Left renal pelvis (tissue), 4 donors: ENCODE results near the gene GRK2. TPM values are rescaled to one million over a fixed set of nuclear protein-coding genes. Genes with fewer than 3 reads are reported as not detected.

Experiments used
- DNase-seq, 4 donors: peaks; one replicate each; pipeline ENCODE4 v3.0.0-alpha.2; 2013; ENCODE audit warnings: low read depth in 4 of 4, low spot score in 3 of 4
- polyA plus RNA-seq, 4 donors: library from polyadenylated mRNA; unstranded; fragments of 120-200 nt; gene quantifications; one replicate each; pipeline ENCODE4 v1.2.1, GENCODE V29; 2013; ENCODE audit not compliant: insufficient read length in 4 of 4

GRK2 gene
- polyA plus RNA-seq, 4 donors: 43.3 to 66.4 (median 47.0) TPM

DNA sequence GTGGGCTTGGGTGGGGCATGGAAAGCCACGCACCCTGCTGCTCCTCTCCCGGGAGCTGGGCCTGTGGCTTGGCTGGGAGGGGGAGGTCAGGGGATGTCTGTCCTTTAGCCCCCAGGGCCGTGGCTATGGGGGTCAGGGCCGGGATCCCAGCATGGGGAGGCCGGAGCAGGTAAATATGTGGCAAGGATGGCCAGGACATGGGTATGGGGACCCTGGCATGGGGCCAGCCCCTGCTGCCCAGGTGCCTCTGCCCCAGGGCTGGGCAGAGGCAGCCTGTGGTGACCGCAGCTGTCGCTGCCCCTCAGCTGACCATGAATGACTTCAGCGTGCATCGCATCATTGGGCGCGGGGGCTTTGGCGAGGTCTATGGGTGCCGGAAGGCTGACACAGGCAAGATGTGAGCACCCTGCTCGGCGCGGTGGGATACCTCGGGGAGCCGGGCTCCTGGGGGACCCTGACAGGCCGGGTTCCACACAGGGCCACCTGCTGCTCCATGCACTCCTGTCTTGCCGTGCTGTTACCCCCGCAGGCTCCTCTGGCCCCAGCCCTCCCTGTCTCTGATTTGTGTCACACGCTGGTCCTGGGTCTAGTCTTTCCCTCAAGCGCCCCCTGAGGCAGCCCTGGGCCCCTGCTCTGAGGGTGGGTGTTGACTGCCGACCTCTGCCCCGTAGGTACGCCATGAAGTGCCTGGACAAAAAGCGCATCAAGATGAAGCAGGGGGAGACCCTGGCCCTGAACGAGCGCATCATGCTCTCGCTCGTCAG is 14.7 kb downstream of the GRK2 start:
- no peak for DNase-seq

DNA sequence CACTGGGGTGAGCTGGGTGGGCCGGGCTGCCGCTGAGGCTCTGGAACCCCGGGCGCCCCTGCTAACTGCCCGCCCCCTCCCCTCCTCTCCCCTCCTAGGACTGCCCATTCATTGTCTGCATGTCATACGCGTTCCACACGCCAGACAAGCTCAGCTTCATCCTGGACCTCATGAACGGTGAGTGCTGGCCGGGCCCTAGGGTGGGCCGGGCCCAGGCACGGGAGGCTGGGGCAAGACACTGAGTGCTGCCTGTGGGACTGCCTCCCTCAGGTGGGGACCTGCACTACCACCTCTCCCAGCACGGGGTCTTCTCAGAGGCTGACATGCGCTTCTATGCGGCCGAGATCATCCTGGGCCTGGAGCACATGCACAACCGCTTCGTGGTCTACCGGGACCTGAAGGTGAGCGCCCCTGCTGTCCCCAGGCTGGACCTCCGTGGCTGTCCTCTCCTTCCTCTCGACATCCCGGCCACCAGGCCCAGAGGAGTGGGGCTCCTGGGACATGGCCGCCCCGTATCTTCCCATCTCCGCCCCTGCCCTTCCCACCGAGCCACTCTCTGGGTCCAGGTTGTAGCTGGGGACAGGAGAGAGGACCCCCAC is 15.4 kb downstream of the GRK2 start:
- DNase-seq: no peak

DNA sequence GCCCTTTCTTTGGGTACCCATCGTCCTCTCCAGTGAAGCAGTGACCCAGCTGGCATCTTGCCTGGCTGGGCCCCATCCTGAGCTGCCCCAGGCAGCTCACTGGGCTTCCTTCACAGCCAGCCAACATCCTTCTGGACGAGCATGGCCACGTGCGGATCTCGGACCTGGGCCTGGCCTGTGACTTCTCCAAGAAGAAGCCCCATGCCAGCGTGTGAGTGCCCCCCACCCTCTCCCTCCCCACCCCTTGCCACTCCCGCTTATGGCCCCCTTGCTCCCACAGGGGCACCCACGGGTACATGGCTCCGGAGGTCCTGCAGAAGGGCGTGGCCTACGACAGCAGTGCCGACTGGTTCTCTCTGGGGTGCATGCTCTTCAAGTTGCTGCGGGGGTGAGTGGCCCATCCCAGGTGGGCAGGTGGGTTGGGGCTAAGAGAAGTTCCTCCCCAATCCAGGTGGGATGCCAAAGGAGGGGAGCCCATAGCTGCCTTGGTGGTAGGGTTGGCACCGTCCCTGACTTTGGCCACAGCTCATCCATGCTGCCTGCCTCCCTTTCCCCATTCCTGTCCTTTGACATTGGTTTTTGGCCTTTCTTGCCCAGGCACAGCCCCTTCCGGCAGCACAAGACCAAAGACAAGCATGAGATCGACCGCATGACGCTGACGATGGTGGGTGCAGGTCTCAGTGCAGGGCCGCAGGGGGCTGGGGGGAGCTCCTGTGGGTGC is 16.0 kb downstream of the GRK2 start:
- DNase-seq: no peak

DNA sequence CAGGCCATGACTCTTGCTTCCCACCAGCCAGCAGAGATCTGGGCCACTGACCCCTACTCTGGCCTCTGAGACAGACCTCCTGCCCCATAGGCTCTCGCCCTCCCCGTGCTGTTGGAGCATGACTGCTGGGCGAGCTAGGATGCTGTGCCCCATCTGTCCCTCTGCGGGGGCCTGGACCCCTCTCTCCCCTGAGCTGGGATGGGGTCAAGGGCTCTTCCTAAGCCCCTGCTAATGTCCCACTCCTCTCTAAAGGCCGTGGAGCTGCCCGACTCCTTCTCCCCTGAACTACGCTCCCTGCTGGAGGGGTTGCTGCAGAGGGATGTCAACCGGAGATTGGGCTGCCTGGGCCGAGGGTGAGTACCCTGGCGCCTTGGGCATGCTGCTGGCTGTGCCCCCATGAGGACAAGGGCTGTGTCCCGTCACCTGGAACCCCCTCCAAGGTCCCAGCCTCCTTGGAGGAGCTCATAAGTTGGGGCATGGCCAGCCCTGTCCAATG is 16.7 kb downstream of the GRK2 start:
- DNase-seq: no peak

DNA sequence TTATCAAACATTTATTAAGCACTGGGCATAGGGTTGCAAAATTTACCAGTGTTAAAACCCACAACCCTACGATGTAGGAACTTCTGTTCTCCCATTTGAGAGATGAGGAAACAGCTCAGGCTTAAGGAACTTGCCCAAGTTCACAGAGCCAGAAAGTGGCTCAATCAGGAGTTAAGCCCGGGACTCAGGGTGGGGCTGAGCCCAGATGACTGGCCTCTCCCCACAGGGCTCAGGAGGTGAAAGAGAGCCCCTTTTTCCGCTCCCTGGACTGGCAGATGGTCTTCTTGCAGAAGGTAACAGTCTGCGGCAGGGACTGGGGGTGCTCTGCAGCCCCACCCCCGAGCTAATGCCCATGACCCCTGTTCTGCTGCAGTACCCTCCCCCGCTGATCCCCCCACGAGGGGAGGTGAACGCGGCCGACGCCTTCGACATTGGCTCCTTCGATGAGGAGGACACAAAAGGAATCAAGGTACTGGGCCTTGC is 17.2 kb downstream of the GRK2 start:
- no peak for DNase-seq

DNA sequence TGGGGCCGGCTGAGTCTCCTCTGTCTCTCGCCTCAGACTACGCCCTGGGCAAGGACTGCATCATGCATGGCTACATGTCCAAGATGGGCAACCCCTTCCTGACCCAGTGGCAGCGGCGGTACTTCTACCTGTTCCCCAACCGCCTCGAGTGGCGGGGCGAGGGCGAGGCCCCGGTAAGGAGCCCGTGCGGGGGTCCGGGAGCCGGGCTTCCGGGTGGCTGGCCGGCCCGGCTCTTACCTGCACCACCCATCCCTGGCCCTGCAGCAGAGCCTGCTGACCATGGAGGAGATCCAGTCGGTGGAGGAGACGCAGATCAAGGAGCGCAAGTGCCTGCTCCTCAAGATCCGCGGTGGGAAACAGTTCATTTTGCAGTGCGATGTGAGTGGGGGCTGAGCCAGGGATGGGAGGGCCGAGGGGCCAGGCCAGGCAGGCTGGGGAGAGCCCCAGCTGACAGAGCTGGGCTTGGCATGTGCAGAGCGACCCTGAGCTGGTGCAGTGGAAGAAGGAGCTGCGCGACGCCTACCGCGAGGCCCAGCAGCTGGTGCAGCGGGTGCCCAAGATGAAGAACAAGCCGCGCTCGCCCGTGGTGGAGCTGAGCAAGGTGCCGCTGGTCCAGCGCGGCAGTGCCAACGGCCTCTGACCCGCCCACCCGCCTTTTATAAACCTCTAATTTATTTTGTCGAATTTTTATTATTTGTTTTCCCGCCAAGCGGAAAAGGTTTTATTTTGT is 18.7 kb downstream of the GRK2 start:
- DNase-seq: no peak

DNA sequence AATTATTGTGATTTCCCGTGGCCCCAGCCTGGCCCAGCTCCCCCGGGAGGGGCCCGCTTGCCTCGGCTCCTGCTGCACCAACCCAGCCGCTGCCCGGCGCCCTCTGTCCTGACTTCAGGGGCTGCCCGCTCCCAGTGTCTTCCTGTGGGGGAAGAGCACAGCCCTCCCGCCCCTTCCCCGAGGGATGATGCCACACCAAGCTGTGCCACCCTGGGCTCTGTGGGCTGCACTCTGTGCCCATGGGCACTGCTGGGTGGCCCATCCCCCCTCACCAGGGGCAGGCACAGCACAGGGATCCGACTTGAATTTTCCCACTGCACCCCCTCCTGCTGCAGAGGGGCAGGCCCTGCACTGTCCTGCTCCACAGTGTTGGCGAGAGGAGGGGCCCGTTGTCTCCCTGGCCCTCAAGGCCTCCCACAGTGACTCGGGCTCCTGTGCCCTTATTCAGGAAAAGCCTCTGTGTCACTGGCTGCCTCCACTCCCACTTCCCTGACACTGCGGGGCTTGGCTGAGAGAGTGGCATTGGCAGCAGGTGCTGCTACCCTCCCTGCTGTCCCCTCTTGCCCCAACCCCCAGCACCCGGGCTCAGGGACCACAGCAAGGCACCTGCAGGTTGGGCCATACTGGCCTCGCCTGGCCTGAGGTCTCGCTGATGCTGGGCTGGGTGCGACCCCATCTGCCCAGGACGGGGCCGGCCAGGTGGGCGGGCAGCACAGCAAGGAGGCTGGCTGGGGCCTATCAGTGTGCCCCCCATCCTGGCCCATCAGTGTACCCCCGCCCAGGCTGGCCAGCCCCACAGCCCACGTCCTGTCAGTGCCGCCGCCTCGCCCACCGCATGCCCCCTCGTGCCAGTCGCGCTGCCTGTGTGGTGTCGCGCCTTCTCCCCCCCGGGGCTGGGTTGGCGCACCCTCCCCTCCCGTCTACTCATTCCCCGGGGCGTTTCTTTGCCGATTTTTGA is 19.5 kb downstream of the GRK2 start:
- DNase-seq: no peak

DNA sequence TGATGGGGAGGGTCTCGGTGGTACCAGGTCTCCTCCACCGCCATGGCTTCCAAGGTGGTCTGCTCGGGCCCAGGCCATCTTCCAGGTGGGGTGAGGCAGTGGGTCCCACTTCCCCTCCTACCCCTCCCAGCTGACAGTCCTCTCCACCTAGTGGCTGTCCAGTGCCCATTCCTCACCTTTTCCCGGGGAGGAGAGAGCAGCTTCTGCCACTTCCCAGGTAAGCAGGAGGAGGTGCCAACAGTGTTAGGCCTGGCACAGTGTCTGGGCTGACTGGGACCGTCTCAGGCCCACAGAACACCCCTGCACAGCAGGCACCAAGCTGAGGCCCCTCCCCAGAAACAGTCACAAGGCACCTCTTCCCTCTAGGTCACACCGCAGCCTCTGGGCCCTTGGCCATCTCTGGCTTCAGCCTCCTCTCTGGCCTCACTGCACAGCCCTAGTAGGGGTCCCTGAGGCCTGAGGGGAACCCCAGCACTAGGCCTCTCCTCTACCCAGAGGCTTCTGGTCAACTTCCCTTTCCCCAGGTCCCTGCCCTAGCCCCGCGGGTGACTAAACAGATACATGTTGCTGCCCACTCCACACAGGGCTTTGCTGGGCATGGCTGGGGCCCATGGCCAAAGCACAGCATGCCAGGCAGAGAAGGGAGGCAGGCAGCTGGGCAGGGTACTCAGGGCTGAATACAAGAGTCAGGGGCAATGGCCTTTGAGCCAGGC is 20.5 kb downstream of the GRK2 start:
- DNase-seq: no peak

DNA sequence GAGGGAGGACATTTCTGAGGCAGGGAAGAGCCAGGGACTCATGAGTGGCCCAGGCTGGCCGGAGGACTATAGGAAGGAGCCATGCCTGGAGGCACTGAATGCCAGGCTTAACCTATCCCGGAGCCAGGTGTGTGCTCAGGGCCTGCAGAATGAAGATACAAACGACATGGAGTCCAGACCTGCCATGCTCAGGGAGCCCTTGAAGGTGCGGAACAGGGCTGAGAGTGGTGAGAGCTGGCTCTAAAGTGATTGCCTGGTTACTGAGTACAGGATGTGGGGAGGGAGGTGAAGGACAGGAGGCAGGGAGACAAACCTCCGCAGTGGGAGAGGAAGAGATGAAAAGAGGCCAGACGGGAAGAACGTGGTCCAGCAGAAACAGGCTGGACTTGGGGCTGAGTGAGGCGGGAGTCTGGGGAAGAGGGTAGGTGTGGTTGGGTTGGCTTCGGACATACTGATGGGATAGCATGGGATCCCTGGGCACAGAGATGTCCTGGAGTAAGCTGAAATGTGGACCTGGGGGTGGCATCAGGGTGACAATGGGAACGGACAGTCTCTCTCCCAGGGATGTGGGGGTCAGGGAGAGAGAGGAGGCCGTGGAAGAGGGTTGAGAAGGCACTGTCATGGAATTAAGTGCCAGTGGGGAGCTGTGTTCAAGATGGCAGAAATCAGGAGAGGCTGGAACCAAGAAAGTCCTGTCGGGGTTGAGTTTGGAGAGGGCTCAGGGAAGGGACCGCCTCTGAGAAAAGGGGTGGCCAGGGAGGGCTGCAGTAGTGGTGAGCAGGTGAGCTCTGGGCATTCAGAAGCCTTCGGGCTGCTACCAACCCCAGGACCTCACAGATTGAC is 21.3 kb downstream of the GRK2 start:
- DNase-seq: no peak

DNA sequence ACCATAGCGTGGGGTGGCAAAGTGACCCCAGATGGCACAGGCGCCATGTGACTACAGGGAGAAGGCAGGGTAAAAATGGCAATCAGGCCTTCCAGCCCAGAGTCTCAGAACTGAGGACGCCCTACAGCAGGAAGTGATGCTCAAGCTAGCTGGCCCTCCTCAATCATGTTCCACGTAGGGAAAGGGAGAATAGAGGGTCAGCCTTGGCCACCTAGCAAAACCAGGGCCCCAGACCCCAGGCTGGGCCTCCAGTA is 21.9 kb downstream of the GRK2 start:
- no peak for DNase-seq

DNA sequence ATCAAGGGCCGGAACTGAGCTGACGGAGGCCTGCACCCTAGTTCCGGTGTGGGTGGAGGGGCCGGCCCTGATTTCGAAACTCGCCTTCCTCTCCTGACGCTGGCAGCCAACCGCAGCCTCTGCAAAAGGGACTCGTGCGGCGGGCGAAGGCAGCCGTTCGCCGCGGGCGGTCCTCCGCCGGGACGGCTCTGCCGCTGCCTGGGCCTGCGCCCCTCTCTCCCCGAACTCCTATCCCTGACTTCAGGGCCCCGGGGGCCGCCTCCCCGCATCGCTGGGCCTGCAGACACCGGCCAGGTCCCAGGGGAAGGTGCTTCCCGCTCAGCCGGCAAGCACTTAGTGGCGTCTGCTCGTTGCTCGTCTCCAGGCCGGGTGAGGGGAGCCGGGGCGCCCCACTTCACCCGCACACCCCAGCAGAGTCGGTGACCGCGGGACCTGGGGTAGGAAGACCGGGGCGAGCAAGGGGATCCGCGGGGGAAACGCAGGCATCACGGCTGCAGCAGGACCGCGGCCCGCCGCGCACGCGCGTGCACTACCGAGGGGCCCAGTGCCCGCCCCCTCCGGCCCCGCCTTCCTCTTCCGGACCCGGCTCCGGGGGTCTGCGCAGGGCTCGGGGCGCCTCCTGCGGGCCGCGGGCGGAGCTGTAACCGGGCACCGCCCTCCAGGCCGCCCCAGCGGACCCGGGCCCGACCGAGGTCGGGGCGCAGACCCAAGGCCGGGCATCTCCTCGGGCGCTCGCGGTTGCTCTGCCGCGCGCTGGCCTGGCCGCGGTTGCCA is 22.4 kb downstream of the GRK2 start:
- peak in 3 of 4 donors; percentile 72 to 82 (median 81) for DNase-seq

DNA sequence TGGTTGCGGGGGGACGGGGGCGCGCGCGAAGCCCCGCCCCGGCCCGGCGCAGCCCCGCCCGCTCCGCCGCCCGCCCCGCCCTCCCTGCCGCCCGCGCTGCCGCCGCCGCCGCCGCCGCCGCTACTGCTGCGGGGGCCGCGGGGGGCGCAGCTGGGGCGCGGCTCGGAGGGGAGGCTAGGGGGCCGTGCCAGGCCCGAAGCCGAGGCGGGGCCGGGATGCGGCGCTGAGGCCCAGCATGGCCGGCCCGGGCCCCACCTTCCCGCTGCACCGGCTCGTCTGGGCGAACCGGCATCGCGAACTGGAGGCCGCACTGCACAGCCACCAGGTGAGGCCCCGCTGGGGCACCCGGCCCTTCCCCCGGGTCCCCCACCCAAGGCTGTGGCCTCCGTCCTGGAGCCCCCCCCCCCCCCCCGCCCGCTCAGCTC is 23.0 kb downstream of the GRK2 start, which contains the start of gene ANKRD13D:
Gene ANKRD13D (plus strand): TSS at position 78 of the 425 bp plus-strand sequence. CDS start 158 bp downstream, at position 236.
- no peak for DNase-seq

DNA sequence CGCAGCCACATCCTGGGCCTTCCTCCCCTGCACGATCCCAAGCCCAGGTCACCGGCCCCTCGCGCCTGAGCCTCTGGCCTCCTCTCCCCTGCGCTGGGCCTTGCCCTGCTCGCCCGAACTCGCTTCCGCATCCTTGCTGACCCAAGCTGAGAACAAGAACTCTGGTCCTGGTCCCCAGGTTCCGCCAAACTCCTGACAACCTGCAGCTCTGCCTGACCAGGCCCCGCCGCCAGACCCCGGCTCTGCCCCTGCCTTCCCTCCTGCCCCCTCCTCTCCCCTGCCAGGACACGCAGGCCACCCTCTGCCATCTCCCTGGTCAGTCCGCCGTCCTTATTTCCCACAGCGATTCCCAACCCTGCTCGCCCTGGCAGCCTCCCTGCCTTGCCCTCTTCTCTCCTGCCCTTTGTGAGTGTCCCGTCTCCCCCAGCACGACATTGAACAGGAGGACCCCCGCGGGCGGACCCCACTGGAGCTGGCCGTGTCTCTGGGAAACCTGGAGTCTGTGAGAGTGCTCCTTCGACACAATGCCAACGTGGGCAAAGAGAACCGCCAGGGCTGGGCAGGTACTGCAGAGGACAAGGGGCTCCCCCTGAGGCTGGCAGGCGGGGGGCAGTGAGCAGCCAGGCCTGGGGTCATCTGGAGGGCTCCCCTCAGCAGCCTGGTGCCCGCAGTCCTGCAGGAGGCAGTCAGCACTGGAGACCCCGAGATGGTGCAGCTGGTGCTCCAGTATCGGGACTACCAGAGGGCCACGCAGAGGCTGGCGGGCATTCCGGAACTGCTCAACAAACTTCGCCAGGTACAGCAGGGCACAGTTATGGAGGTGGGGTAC is 23.6 kb downstream of the GRK2 start:
- DNase-seq: no peak

DNA sequence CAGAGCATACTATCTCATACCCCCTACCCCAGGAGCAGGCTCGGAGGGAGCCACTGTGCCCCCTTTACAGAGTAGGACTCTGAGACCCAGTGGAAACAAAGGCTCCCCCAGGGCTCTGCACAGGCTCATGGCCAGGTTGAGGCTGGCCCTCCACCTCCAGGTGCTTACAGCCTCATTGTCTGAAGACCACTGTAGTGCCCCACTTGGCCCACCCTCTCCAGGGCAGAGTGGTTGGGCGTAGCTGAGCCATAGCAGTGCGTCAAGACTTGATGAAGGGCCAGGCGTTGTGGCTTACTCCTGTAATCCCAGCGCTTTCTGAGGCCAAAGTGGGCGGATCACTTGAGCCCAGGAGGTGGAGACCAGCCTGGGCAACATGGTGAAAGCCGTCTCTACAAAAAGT is 24.5 kb downstream of the GRK2 start:
- no peak for DNase-seq

DNA sequence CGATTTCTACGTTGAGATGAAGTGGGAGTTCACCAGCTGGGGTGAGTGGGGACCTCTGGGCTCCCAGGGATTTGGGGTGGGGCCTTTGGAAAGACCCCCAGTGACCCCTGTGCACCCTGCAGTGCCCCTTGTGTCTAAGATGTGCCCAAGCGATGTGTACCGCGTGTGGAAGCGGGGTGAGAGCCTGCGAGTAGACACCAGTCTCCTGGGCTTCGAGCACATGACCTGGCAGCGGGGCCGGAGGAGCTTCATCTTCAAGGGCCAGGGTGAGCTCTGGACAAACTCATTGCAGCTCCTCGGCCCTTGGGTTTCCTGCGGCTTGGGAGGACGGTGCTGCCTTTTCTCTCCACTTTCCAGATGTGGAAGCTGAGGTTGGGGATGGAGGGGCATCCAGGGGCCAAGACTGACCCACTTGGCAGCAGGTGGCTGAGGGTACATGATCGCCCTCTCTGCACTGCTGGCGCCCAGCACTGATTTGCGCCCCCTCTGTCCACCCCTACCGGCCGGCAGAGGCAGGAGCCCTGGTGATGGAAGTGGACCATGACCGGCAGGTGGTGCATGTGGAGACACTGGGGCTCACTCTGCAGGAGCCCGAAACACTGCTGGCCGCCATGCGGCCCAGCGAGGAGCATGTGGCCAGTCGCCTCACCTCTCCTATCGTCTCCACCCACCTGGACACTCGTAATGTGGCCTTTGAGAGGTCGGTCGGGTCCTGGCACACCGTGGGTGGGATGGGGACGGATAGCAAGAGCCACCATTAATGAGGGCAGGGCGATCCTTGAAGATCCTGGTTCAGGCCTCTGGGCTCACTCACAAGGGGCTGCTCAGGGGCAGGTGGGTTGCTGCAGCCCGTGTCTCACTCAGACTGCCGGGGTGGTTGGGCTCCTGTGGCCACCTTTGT is 25.5 kb downstream of the GRK2 start:
- DNase-seq: no peak

DNA sequence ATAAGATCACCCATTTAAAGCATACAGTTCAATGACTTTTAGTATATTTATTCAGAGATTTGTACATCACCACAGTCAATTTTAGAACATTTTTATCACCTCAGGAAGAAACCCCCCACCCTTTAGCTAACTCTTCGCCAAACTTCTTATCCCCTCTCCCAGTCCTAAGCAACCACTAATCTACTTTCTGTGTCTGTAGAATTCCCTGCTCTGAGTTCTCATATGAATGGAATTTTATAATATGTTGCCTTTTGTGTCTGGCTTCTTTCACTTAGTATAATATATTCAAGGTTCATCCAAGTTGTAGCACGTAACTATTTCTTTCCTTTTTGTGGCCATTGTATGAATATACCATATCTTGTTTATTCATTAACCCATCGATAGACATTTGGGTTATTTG is 26.4 kb downstream of the GRK2 start:
- no peak for DNase-seq
